Pons (tissue), 1 donor: Measurements from ENCODE around the gene TRAP1.

Experiments
- DNase-seq: peaks from one replicate; pipeline ENCODE4 v3.0.0-alpha.2; 2016; ENCODE audit warnings: low spot score

Gene TRAP1

GRCh38 chr16:3650631-3651265, 66.6 kb downstream of the TRAP1 start:
- no peak for DNase-seq

- DNase-seq = no peak
Measured at GRCh38 chr16:3646348-3646920, 70.9 kb downstream of the TRAP1 start.

DNA sequence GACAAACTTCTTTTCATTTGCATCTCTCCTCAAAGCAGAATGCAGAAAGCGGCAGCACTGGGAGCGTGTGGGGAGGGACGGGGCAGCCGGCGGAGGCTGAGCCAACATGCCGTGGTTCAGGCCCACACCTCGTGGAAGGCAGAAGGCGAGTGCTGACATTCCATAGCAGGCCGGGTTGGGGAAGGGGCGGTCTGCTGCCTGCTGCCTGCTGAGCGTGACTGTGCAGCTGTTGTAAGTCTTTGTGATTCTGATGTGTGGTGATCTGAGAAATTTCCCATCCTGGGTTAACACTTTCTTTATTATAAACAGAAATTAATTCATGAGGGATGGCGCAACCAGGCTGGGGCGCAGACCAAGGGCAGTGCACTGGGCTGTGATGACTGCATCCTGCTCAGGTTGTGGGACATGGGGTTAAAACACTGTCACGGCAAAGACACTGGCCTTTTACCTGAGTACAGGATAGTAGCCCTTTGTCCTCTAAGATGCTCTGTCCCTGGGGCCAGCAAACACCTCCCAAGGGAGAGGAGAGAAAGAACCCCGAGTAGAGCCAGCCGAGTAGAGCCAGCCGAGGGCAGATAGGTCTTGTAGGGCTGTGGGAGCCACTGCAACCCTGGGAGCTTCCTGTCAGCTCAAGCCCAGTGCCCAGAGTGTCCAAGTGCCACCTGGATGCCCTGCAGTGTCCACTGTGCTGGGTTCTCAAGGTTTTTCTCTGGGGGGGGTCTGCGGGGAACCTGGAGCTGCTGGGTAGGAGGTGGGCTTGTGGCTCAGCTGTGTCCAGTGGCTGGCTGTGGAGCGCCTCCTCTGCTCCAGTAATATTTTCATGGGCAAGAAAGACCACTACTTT, 71.6 kb downstream of the TRAP1 start:
- DNase-seq = no peak

- no peak for DNase-seq
Measured at GRCh38 chr16:3645108-3645503, 72.2 kb downstream of the TRAP1 start.

DNA sequence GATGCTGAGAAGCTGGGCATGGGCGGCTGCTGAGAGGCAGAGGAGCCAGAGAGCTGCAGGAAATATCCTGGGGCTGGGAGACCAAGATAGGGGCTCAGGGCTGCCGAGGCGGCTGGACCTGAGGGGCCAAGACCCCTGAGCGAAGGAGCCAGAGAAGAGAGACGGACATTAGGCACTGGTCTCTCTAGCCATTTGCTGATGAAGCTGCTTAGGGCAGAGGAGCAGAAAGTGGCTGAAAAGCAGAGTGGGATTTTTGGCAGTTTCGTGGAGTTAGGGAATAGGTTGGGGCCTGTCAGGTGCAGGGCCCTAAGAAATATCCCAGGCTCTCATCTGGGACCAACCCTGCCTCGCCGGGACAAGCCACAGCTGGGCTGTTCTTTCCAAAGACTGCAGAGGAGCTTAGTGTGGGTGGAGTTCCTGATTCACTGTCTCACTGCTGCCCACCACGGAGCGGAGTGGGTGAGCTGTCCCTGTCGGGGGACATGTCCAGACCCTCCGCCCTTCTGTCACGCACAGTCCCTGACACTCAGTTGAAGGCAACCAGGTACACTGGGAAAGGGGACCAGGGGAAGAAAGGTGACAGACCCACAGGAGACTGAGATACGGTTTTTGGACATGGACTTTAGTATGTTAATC, 74.1 kb downstream of the TRAP1 start:
- no peak for DNase-seq

DNA sequence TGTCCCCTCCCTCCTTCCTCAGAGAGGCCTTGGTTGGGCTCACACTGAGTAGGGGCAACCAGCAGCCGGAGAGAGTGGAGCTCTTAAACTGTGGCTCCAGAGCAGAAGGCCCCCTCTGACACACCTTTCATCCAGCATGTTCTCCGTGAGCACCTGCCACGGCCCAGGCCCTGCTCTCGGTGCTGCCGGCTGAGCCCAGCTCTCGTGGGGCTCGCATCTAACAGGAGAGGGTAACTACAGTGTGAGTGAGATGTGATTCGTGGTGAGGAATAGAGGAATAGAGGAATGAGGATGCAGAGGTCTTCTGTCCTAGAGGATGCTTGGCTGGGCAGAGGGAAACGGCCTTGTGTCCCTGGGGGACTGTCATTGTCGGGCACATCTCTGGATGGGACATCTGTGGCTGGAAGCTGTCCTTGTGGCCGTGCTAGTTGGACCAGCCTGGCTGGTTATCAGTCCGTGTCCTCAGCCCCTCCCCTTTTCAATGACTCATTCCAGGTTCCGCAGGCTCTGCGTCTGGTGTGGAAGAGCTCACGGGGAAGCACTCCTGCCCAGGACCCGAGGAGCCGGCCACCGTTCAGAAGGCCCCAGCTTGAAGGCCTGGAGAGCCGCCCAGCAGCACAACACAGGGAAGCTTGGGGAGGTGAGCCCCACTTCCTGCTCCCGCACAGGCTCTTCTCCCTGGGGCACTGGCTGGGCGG, 74.8 kb downstream of the TRAP1 start:
- no peak for DNase-seq

DNA sequence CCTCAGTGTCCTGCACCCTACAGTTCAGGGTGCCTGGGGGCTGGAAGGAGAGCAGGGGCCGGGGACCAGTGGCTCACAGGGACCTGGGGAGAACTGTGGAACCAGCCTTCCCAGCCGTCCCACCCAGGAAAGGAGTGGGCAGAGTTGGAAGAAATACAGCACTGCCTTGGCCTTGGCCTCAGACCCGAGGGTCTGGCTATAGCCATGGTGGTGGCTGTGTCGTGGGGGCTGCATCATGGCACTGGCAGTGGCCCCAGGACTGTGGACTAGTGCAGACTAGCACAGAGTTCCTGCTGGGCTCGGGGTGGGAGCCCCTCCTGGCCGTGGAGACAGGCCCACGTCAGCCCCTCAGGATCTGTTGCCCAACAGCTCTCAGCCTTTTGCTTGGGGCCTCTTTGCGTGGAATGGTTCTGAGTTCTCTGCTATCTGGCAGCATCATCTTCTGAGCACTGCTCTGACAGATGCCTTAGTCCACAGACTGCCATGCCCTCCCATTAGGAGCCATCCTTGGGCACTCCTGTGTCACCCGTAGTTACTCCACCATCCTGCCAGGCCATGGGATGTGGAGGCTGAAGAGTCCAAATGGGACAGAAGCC, 75.4 kb downstream of the TRAP1 start:
- no peak for DNase-seq

- no peak for DNase-seq
Measured at GRCh38 chr16:3640632-3641501, 76.5 kb downstream of the TRAP1 start.

- DNase-seq = no peak
Measured at GRCh38 chr16:3640207-3640606, 77.1 kb downstream of the TRAP1 start.

- DNase-seq = no peak
Measured at GRCh38 chr16:3638916-3639644, 78.2 kb downstream of the TRAP1 start.

DNA sequence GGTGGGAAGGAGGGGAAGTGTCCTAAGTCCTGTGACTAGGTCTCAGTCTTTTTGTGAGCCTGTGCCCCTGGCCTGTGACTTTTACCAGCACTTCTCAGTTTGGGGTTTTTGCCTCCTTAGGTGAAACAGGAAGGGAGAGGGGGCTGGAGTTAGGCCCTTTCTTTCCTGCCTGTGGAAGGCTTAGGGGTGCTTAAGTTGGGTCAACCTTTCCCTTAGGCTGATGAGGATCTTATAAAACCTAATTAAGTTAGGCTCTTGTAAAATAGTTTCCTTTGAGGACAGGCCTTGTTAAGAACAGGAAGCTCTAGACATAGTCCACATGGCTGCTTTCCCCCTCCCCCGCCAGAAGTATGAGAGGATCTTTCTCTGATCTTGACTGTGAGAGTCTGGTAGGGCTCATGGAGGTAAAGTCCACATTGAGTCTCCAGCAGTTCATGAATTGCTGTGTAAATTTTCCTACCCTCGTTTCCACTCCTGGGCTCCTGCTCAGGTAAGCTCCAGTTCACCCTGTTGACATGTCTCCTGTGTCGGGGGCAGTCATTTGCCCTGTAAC, 79.9 kb downstream of the TRAP1 start:
- DNase-seq = no peak

DNA sequence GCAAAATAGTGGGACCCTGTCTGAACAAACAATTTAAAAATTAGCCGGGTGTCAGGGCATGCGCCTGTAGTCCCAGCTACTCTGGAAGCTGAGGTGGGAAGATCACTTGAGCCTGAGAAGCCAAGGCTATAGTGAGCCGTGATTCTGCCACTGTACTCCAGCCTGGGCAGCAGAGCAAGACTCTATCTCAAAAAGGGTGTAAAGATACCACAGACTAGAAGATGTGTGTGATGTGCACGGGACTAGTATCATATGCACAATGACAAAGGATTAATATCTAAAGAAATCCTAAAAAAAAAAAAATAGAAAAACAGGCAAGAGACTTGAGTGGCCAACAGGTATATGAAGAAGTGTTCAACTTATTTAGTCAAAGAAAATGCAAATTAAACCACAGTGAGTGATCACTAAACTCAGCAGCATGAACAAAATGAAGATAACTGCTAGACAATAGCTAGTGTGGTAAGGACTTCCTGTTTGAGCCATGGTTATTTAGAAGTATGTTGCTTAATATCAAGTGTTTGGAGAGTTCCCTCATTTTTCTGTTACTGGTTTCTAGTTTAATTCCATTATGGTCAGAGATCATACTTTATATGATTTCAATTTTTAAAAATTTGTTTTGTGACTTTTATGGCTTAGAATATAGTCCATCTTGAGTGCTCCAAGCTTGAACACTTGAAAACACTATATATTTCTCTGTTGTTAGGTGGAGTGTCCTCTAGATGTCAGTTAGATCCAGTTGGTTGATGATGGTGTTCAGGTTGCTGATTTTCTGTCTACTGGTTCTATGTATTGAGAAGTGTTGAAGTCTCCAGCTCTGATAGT, 91.2 kb downstream of the TRAP1 start:
- DNase-seq = no peak

- no peak for DNase-seq
Measured at GRCh38 chr16:3625331-3625730, 92.0 kb downstream of the TRAP1 start.

- DNase-seq = no peak
Measured at GRCh38 chr16:3623642-3624041, 93.7 kb downstream of the TRAP1 start.

DNA sequence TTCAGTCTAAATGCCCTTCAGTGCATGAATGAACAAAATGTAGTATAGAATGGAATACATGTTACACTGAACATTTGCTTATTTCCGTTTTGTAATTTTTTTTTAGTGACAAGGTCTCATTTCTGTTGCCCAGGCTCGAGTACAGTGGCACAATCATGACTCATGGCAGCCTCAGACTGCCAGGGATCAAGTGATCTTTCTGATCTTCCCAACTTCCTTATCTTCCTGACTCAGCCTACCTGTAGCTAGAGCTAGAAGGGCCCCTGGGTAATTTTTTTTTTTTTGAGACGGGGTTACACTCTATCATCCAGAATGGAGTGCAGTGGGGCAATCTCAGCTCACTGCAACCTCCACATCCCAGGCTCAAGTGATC, 98.6 kb downstream of the TRAP1 start:
- DNase-seq = no peak

DNA sequence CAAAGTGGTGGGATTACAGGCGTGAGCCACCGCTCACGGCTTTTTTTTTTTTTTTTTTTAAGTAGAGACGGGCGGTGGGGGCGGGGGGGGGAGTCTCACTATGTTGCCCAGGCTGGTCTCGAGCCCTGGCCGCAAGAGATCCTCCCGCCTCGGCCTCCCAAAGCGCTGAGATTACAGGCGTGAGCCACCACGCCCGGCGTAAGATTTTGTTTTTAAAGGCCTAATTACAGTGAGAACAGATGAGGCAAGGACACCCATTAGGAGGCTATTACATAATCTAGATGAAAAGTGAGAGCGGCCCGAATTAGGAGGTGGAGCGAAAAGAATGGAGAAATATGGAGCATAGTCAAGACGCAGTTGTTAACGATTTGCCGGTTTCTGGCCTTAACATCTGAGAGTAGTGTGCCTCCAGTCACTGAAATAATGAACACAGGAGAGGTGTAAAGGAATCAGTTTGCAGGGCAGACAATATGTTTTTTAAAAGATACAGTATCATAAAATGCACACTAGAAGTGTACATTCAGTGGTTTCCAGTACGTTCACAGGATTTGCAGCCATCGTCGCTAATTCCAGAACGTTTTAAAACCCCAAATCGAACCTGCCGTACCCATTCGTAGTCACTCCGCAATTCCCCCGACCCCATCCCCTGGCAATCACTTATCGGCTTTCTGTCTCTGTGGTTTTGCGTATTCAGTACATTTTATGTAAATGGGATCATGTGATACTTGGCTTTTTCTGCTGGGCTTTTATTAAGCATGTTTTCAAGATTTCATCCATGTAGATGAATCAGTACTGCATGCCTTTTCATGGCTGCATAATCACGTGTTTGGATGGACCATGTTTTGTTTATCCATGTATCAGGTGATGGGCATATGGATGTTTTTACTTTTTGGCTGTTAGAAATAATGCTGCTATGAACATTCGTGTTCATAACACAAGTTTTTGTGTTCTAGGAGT, 104.5 kb downstream of the TRAP1 start:
- no peak for DNase-seq

DNA sequence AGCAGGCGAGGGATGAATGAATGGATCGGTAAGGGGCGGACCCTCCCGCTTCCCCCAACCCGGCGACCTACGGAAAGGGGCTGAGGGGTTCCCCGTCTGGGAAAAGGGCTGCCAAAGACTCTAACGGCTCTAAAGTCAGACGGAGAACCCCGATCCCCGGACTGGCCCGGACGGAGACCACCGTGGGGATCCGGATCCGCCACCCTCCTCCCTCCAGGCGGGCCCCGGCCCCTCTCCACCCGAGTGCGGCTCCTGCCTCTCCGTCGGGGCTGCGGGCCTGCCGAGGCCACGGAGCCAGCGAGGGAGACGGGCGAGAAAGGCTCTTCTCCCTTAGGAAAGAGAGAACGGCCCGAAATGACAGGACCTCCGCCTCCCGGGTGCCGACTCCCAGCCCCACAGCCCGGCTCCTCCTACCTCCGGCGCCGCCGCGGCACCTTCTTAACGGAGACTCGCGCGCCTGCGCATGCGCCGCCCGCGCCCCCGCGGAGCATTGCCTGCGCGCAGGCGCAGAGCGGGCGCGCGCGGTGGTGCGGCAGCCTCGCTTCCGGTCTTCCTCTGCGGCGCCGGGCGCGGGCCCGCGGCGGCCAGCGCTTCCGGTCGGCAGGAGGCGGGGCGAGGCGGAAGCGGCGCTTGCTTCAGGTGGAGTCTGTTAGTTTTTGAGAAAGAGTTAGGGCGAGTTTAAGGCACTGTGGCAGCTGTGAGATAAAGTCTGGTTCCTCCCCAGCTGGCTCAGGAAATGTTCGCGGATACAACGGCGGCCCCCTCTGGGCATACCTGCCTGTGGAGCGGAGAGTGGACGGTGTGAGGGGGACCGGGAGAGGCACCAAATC, 106.0 kb downstream of the TRAP1 start, which contains the start of gene SLX4:
SLX4 (minus strand) TSS at position 461 of the 830 bp plus-strand sequence. CDS start 2,642 bp downstream, outside the sequence.
- DNase-seq = peak; percentile 86
